ENCODE measurements around the gene HAAO.

GRCh38 chr2:42736598-42737322 is 55.6 kb downstream of the HAAO start:
- TF ChIP-seq SP1 (IDR thresholded peaks at IDR 0.05) (no peak), PKNOX1 (IDR thresholded peaks at IDR 0.05) (no peak), LEF1 (IDR thresholded peaks at IDR 0.05; ENCODE audit: borderline replicate concordance) (no peak)
